Measurements from ENCODE around the gene STAT6.
A peak's percentile ranks its signal among the peaks of the same experiment; 100 is the strongest.

The STAT6 gene

DNA sequence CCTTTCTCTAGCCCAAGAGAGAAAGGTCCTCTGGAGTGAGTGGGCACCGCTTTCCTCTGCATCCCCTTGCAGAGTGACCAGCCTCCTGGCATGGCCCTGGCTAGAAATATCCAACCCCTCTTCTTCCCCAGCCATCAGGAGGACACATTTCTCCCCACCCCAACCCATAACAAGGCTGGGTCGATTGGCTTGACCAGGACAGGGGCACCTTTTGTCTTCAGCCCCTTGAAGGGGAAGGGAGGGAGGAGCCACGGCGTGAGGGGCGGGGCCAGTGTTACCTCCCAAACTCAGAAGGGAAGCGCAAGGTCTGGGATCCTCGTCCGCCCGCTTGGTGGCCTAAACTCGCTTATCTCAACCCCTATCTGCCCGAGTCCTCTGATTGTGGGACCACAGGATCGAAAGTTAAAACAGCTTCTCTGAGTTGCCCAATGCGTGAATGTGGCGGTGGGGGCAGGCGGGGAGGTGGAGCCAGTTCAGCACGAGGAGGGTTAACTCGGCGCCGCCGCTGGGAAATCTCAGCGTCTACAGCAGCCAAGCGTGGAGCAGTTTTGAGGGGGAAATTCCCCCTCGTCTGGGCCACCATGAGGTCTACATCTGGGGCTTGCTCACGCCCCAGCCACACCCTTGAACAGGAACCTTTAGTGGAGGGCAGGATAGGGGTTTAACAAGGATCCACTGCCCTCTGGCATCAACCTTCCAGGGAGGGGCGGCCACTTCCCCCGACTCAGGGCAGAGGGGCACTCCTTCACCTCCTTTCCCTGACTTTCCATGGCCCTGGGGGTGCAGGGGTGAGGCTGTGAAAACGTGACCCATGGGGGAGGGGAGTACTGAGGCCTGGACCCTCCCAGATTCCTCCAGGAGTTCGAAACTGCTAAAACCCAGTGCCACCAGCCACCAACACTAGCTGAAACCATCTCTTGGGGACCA is 795 bp downstream of the STAT6 start:
- peak overlapping the region; percentile 64 for H3K27ac ChIP-seq
- peak overlapping the region; percentile 54 for H2AFZ ChIP-seq (ENCODE audit: low read depth)
- TF ChIP-seq, protein P1, sequence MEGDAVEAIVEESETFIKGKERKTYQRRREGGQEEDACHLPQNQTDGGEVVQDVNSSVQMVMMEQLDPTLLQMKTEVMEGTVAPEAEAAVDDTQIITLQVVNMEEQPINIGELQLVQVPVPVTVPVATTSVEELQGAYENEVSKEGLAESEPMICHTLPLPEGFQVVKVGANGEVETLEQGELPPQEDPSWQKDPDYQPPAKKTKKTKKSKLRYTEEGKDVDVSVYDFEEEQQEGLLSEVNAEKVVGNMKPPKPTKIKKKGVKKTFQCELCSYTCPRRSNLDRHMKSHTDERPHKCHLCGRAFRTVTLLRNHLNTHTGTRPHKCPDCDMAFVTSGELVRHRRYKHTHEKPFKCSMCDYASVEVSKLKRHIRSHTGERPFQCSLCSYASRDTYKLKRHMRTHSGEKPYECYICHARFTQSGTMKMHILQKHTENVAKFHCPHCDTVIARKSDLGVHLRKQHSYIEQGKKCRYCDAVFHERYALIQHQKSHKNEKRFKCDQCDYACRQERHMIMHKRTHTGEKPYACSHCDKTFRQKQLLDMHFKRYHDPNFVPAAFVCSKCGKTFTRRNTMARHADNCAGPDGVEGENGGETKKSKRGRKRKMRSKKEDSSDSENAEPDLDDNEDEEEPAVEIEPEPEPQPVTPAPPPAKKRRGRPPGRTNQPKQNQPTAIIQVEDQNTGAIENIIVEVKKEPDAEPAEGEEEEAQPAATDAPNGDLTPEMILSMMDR (conservative IDR thresholded peaks at IDR 0.05; ENCODE audit: low read depth, low read length), result no peak
- no peaks in the 10 kb centered on the region for H3K36me3 ChIP-seq (ENCODE audit: insufficient read depth)
- H3K79me2 ChIP-seq (ENCODE audit: insufficient read depth, low read depth), result no peaks in the 10 kb centered on the region; the same call in 1 of the 2 replicates
- H3K27me3 ChIP-seq (ENCODE audit: insufficient read depth, low read depth), result no peaks in the 10 kb centered on the region
- peak overlapping the region; percentile 40 for H3K4me3 ChIP-seq (IDR thresholded peaks at IDR 0.05; ENCODE audit: insufficient read depth, low read depth, low read length)
- H3K4me2 ChIP-seq, result peak overlapping the region; percentile 79
- no peaks in the 10 kb centered on the region for H4K20me1 ChIP-seq (ENCODE audit: insufficient read depth)
- peaks cover 19% of the 10 kb centered on the region for H3K4me1 ChIP-seq (ENCODE audit: low read depth, poor library complexity, severe bottlenecking)
- peak overlapping the region; percentile 62 for H3K9ac ChIP-seq

- no peak overlapping the region for H3K27ac ChIP-seq
- H4K20me1 ChIP-seq (ENCODE audit: insufficient read depth), result no peaks in the 10 kb centered on the region
- H3K9ac ChIP-seq, result no peak overlapping the region
- H3K36me3 ChIP-seq (ENCODE audit: insufficient read depth), result no peaks in the 10 kb centered on the region
- H3K4me3 ChIP-seq (IDR thresholded peaks at IDR 0.05; ENCODE audit: insufficient read depth, low read depth, low read length), result no peak overlapping the region
- TF ChIP-seq, protein P1 (conservative IDR thresholded peaks at IDR 0.05; ENCODE audit: low read depth, low read length), result no peak
- peaks cover 19% of the 10 kb centered on the region for H3K4me1 ChIP-seq (ENCODE audit: low read depth, poor library complexity, severe bottlenecking)
- H3K4me2 ChIP-seq, result peak overlapping the region; percentile 79
- H3K79me2 ChIP-seq (ENCODE audit: insufficient read depth, low read depth), result no peaks in the 10 kb centered on the region; the same call in 1 of the 2 replicates
- H2AFZ ChIP-seq (ENCODE audit: low read depth), result no peak overlapping the region; the same call in 1 of the 2 replicates
- H3K27me3 ChIP-seq (ENCODE audit: insufficient read depth, low read depth), result no peaks in the 10 kb centered on the region
These were observed 1.7 kb downstream of the STAT6 start for GRCh38 chr12:57109207-57110103.

- no peaks in the 10 kb centered on the region; the same call in 1 of the 2 replicates for H3K79me2 ChIP-seq (ENCODE audit: insufficient read depth, low read depth)
- H3K9ac ChIP-seq, result no peak overlapping the region
- H2AFZ ChIP-seq (ENCODE audit: low read depth), result no peak overlapping the region
- H3K4me3 ChIP-seq (IDR thresholded peaks at IDR 0.05; ENCODE audit: insufficient read depth, low read depth, low read length), result no peak overlapping the region
- peaks cover 14% of the 10 kb centered on the region for H3K4me1 ChIP-seq (ENCODE audit: low read depth, poor library complexity, severe bottlenecking)
- H3K27ac ChIP-seq, result no peak overlapping the region
- no peaks in the 10 kb centered on the region for H4K20me1 ChIP-seq (ENCODE audit: insufficient read depth)
- no peak overlapping the region for H3K4me2 ChIP-seq
- H3K27me3 ChIP-seq (ENCODE audit: insufficient read depth, low read depth), result no peaks in the 10 kb centered on the region
- no peaks in the 10 kb centered on the region for H3K36me3 ChIP-seq (ENCODE audit: insufficient read depth)
- TF ChIP-seq, protein P1 (conservative IDR thresholded peaks at IDR 0.05; ENCODE audit: low read depth, low read length), result no peak
These were observed 3.6 kb downstream of the STAT6 start for GRCh38 chr12:57107456-57108155.

All from KMS-11 (cell line).